Breast epithelium (tissue), 3 donors: ENCODE measurements around the gene PFN2.

Experiments
- CTCF ChIP-seq, 3 donors: fragments of 450-650 bp; IDR thresholded peaks; one replicate each; pipeline ENCODE4 v1.5.1; 2016 to 2017; ENCODE audit warnings: antibody characterized with exemption in 3 of 3, mild to moderate bottlenecking in 3 of 3, moderate library complexity in 3 of 3
- POLR2A ChIP-seq: fragments of 450-650 bp; IDR thresholded peaks from one replicate; pipeline ENCODE4 v1.6.1; 2016; ENCODE audit warnings: antibody characterized with exemption, mild to moderate bottlenecking, moderate library complexity
- POLR2AphosphoS5 ChIP-seq, 3 donors: sonication (generic); formaldehyde crosslinking; IDR thresholded peaks; one replicate each; pipeline ENCODE4 v1.6.1; 2017; ENCODE audit warnings: antibody characterized with exemption in 3 of 3

- no peak for TF ChIP-seq CTCF (IDR thresholded peaks at IDR 0.05)
- TF ChIP-seq POLR2A = no peak
- TF ChIP-seq POLR2AphosphoS5 (IDR thresholded peaks at IDR 0.05) = no peak
These were observed 21.5 kb downstream of the PFN2 start for GRCh38 chr3:149949181-149949580.
